ENCODE measurements around the gene TMEM33.

DNA sequence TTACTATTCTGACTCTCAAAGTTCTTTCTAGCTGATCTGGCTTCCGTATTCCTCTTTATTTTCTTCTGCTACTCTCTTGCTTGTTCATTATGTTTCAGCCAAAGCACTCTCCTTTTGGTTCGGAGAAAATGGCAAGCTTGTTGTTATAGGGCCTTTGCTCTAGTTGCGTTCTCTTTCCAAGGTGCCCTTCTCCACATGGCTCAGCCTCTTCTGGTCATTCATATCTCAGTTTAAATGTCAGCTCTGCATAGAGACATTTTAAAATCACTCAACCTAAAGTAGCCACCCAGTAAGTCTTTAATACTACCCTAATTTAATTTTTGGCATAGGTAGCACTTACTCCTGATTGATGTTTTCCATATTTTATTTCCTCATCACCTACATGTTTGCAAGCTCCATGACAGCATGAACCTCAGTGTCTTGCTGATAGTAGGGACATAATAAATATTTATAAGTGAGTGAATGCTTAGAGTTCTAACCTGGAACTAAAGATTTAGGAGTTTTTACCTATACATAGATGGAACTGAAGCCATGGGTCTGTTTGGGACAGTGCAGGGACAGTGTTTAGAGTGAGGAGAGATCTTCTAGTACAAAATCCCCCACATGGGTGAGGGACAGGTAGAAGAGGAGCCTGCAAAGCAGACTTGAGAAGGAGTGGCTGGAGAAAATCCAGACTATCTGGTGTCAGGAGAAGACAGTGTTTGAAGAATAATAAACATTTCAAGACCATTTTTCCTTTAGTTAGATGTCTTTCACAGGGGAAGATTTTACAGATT, 73.0 kb downstream of the TMEM33 start:
- TF ChIP-seq, protein P1, sequence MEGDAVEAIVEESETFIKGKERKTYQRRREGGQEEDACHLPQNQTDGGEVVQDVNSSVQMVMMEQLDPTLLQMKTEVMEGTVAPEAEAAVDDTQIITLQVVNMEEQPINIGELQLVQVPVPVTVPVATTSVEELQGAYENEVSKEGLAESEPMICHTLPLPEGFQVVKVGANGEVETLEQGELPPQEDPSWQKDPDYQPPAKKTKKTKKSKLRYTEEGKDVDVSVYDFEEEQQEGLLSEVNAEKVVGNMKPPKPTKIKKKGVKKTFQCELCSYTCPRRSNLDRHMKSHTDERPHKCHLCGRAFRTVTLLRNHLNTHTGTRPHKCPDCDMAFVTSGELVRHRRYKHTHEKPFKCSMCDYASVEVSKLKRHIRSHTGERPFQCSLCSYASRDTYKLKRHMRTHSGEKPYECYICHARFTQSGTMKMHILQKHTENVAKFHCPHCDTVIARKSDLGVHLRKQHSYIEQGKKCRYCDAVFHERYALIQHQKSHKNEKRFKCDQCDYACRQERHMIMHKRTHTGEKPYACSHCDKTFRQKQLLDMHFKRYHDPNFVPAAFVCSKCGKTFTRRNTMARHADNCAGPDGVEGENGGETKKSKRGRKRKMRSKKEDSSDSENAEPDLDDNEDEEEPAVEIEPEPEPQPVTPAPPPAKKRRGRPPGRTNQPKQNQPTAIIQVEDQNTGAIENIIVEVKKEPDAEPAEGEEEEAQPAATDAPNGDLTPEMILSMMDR (conservative IDR thresholded peaks at IDR 0.05), result no peak
- no peak for TF ChIP-seq EZH2 (IDR thresholded peaks at IDR 0.05; ENCODE audit: low read depth)

Data from PC-9 (cell line).